ENCODE results near the gene KCNH4.
"Not testable (repeated sequence)": the region's sequence is repeated elsewhere in the genome, so short reads cannot be mapped to it uniquely, and the experiment has no call there.

The KCNH4 gene

GRCh38 chr17:42193969-42194899 lies 13.3 kb upstream of the KCNH4 start, which contains the start of gene GHDC:
GHDC (minus strand) TSS chr17:42194494; CDS start chr17:42193581, 913 bp downstream.
- peak; percentile 79 to 85 for DNase-seq

GRCh38 chr17:42193216-42193968 lies 12.4 kb upstream of the KCNH4 start:
- no peak for DNase-seq

GRCh38 chr17:42192189-42193126 lies 11.5 kb upstream of the KCNH4 start:
- DNase-seq, result no peak

GRCh38 chr17:42191275-42191608 lies 10.3 kb upstream of the KCNH4 start:
- DNase-seq, result no peak

- no peak for DNase-seq
Measured at GRCh38 chr17:42190491-42191274, 9.7 kb upstream of the KCNH4 start.

GRCh38 chr17:42189651-42189965 lies 8.7 kb upstream of the KCNH4 start:
- DNase-seq, result no peak

- no peak for DNase-seq
Measured at GRCh38 chr17:42188749-42189650, 8.1 kb upstream of the KCNH4 start.

- no peak for DNase-seq
Measured at GRCh38 chr17:42187833-42188232, 6.9 kb upstream of the KCNH4 start.

- not testable (repeated sequence) for DNase-seq
Measured at GRCh38 chr17:42186191-42186590, 5.2 kb upstream of the KCNH4 start.

GRCh38 chr17:42185621-42185930 lies 4.6 kb upstream of the KCNH4 start:
- DNase-seq, result no peak

GRCh38 chr17:42184713-42185620 lies 4.0 kb upstream of the KCNH4 start, which contains the start of gene HCRT:
HCRT (minus strand) TSS chr17:42185452; CDS start chr17:42185365, 87 bp downstream.
- DNase-seq, result no peak

GRCh38 chr17:42183741-42184711 lies 3.1 kb upstream of the KCNH4 start:
- DNase-seq, result peak; percentile 46 to 70

GRCh38 chr17:42182927-42183734 lies 2.2 kb upstream of the KCNH4 start:
- no peak for DNase-seq

- no peak for DNase-seq
Measured at GRCh38 chr17:42181851-42182207, 887 bp upstream of the KCNH4 start.

GRCh38 chr17:42180411-42180921 lies 476 bp downstream of the KCNH4 start:
- DNase-seq, result no peak

GRCh38 chr17:42179911-42180410 lies 981 bp downstream of the KCNH4 start:
- DNase-seq, result no peak

- no peak for DNase-seq
Measured at GRCh38 chr17:42179335-42179734, 1.6 kb downstream of the KCNH4 start.

Data from hippocampal formation (tissue), 2 donors.